ENCODE data around the gene HTR7.

The HTR7 gene

DNA sequence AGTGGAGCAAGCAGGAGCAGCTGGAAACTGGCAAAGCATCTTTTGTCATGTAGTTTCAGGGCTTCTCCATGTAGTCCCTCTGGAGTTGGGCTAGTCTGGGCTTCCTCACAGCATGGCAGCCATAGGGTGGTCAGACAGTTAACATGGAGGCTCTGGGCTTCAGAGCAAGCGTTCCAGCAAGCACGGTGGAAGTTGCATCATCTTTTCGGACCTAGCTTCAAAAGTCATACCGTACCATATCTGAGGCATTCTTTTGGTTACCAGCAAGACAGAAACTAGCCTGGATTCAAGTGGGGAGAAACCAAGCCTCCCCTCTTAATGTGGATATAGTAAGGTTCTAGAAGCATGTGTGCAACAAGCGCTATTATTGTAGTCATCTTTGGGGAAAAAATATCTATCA is 135.0 kb downstream of the HTR7 start:
- Histone ChIP-seq H3K36me3 (ENCODE audit: insufficient read depth, low read length) (no peaks in the 10 kb centered on the region), H4K20me1 (ENCODE audit: insufficient read depth, low read length) (no peaks in the 10 kb centered on the region), H3K27ac (ENCODE audit: low read depth, low read length, poor library complexity, severe bottlenecking) (no peak overlapping the region), H3F3A (ENCODE audit: insufficient read depth, low read length) (no peaks in the 10 kb centered on the region), H3K9me2 (ENCODE audit: low read depth, low read length) (no peaks in the 10 kb centered on the region), H2AFZ (ENCODE audit: low read length) (no peak overlapping the region), H3K4me2 (ENCODE audit: low read length) (no peak overlapping the region), H3K79me2 (ENCODE audit: insufficient read depth, low read length) (no peaks in the 10 kb centered on the region), H3K27me3 (ENCODE audit: insufficient read depth, low read length) (no peaks in the 10 kb centered on the region), H3K9me3 (ENCODE audit: low read length) (no peaks in the 10 kb centered on the region), H3K9ac (ENCODE audit: low read length) (no peak overlapping the region), H3K4me1 (ENCODE audit: insufficient read depth, low read length, severe bottlenecking) (no peaks in the 10 kb centered on the region), H3K4me3 (ENCODE audit: low read depth, low read length, poor library complexity, severe bottlenecking) (no peak overlapping the region)
- TF ChIP-seq, protein P1, sequence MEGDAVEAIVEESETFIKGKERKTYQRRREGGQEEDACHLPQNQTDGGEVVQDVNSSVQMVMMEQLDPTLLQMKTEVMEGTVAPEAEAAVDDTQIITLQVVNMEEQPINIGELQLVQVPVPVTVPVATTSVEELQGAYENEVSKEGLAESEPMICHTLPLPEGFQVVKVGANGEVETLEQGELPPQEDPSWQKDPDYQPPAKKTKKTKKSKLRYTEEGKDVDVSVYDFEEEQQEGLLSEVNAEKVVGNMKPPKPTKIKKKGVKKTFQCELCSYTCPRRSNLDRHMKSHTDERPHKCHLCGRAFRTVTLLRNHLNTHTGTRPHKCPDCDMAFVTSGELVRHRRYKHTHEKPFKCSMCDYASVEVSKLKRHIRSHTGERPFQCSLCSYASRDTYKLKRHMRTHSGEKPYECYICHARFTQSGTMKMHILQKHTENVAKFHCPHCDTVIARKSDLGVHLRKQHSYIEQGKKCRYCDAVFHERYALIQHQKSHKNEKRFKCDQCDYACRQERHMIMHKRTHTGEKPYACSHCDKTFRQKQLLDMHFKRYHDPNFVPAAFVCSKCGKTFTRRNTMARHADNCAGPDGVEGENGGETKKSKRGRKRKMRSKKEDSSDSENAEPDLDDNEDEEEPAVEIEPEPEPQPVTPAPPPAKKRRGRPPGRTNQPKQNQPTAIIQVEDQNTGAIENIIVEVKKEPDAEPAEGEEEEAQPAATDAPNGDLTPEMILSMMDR (IDR thresholded peaks at IDR 0.05; ENCODE audit: low read length): no peak
- TF ChIP-seq EZH2 (IDR thresholded peaks at IDR 0.05; ENCODE audit: borderline replicate concordance, low read length): no peak

DNA sequence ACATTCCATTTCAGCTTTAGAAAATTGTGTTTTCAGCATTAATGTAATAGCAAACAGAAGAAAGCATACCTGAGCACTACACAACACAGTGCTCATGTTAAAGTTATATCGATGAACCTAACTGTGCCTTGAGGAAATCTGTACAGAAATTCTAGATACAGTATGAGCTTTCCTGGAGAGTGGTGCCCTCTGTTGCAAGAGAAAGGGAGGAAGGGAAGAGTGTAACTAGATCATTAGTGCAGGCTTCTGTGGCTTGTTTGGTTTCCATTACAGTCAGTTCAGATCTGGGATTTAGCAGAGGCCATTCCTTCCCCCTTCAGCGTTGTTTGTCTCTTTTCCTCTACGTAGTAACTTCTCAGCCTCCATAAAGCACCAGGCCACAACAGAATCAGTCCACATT is 139.7 kb downstream of the HTR7 start:
- TF ChIP-seq, protein P1 (IDR thresholded peaks at IDR 0.05; ENCODE audit: low read length): no peak
- no peak for TF ChIP-seq EZH2 (IDR thresholded peaks at IDR 0.05; ENCODE audit: borderline replicate concordance, low read length)
- Histone ChIP-seq H3K36me3 (ENCODE audit: insufficient read depth, low read length) (no peaks in the 10 kb centered on the region), H3K9me3 (ENCODE audit: low read length) (no peaks in the 10 kb centered on the region), H3F3A (ENCODE audit: insufficient read depth, low read length) (no peaks in the 10 kb centered on the region), H3K27ac (ENCODE audit: low read depth, low read length, poor library complexity, severe bottlenecking) (no peak overlapping the region), H3K9ac (ENCODE audit: low read length) (no peak overlapping the region), H3K9me2 (ENCODE audit: low read depth, low read length) (no peaks in the 10 kb centered on the region), H3K4me1 (ENCODE audit: insufficient read depth, low read length, severe bottlenecking) (no peaks in the 10 kb centered on the region), H4K20me1 (ENCODE audit: insufficient read depth, low read length) (no peaks in the 10 kb centered on the region), H3K27me3 (ENCODE audit: insufficient read depth, low read length) (no peaks in the 10 kb centered on the region), H3K79me2 (ENCODE audit: insufficient read depth, low read length) (no peaks in the 10 kb centered on the region), H3K4me2 (ENCODE audit: low read length) (no peak overlapping the region), H2AFZ (ENCODE audit: low read length) (no peak overlapping the region), H3K4me3 (ENCODE audit: low read depth, low read length, poor library complexity, severe bottlenecking) (no peak overlapping the region)

DNA sequence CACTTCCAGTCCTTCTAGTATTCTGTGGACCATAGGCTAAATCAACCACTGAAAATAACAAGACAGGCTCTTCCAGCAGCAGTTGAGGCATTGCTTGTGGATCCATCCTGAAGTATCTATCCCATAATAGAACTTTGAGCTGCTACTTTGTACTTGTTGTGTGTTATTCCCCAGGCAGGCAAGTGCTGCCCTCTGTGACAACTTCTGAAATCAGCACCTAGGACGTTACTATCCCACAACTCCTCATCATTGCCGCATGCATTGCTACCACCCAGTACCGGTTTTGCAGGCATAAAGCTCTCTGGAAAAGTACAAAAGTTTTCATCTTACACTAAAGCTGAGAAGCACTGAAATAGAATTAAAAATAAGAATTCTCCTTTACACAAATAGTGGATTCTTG is 145.3 kb downstream of the HTR7 start:
- TF ChIP-seq, protein P1 (IDR thresholded peaks at IDR 0.05; ENCODE audit: low read length): no peak
- no peak for TF ChIP-seq EZH2 (IDR thresholded peaks at IDR 0.05; ENCODE audit: borderline replicate concordance, low read length)
- Histone ChIP-seq H3K9ac (ENCODE audit: low read length) (no peak overlapping the region), H3K27me3 (ENCODE audit: insufficient read depth, low read length) (no peaks in the 10 kb centered on the region), H3K36me3 (ENCODE audit: insufficient read depth, low read length) (no peaks in the 10 kb centered on the region), H3K4me3 (ENCODE audit: low read depth, low read length, poor library complexity, severe bottlenecking) (no peak overlapping the region), H3K9me2 (ENCODE audit: low read depth, low read length) (no peaks in the 10 kb centered on the region), H4K20me1 (ENCODE audit: insufficient read depth, low read length) (no peaks in the 10 kb centered on the region), H3K4me1 (ENCODE audit: insufficient read depth, low read length, severe bottlenecking) (no peaks in the 10 kb centered on the region), H2AFZ (ENCODE audit: low read length) (no peak overlapping the region), H3K27ac (ENCODE audit: low read depth, low read length, poor library complexity, severe bottlenecking) (no peak overlapping the region), H3K79me2 (ENCODE audit: insufficient read depth, low read length) (no peaks in the 10 kb centered on the region), H3K4me2 (ENCODE audit: low read length) (no peak overlapping the region), H3K9me3 (ENCODE audit: low read length) (no peaks in the 10 kb centered on the region), H3F3A (ENCODE audit: insufficient read depth, low read length) (no peaks in the 10 kb centered on the region)

All from OCI-LY1 (cell line).